Esophagus muscularis mucosa (tissue), 4 donors: ENCODE measurements around the gene THSD4.

Source experiments
- EP300 ChIP-seq: sonication (generic); formaldehyde crosslinking; IDR thresholded peaks from one replicate; pipeline ENCODE4 v1.6.1; 2017; ENCODE audit warnings: antibody characterized with exemption
- POLR2A ChIP-seq: fragments of 450-650 bp; IDR thresholded peaks from one replicate; pipeline ENCODE4 v1.6.1; 2017; ENCODE audit warnings: antibody characterized with exemption, moderate library complexity, mild to moderate bottlenecking, low read depth
- POLR2AphosphoS5 ChIP-seq, 2 donors: sonication (generic); formaldehyde crosslinking; IDR thresholded peaks; one replicate each; pipeline ENCODE4 v1.6.1; 2017; ENCODE audit warnings: antibody characterized with exemption in 2 of 2
- TF ChIP-seq, protein P1 (sequence below), 3 experiments: fragments of 200-600 bp in 2 of 3; fragments of 450-650 bp in 1 of 3; sonication (generic) in 2 of 3; IDR thresholded peaks; one replicate each; pipeline ENCODE4 v1.5.1; 2017 to 2019; ENCODE audit warnings: antibody characterized with exemption in 3 of 3, mild to moderate bottlenecking in 2 of 3, moderate library complexity in 1 of 3

DNA sequence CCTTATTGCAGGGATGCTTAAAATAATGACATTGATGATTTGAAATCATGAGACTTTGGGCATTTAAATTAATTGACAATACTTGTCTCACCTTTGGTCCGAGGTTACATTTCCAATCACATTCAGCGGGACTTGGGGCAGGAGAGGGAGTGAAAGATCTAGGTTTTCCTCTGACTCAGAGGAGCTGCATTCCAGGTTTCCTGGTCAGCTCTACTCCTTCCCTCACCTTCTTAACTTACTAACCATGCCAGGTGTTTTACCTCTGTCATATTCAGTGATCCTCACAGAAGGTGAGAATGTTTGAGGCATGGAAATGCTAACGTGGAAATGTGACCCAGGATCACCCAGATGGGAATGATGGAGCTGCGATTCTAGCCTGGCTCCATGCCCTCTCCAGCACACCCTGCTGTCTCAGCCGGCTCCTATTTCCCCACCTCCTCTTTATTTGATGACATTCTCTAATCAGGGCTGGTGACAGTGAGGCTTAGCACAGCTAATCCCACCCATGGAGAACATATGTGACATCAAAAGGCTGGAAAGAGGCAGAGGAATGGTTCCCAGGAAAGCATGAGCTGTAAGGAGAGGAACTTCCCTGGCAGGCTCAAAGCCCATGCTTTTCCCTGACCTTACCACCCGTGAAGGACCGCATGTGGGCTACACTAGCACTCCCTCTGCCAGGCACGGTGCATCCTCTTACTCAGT is 38.7 kb downstream of the THSD4 start:
- TF ChIP-seq, protein P1, sequence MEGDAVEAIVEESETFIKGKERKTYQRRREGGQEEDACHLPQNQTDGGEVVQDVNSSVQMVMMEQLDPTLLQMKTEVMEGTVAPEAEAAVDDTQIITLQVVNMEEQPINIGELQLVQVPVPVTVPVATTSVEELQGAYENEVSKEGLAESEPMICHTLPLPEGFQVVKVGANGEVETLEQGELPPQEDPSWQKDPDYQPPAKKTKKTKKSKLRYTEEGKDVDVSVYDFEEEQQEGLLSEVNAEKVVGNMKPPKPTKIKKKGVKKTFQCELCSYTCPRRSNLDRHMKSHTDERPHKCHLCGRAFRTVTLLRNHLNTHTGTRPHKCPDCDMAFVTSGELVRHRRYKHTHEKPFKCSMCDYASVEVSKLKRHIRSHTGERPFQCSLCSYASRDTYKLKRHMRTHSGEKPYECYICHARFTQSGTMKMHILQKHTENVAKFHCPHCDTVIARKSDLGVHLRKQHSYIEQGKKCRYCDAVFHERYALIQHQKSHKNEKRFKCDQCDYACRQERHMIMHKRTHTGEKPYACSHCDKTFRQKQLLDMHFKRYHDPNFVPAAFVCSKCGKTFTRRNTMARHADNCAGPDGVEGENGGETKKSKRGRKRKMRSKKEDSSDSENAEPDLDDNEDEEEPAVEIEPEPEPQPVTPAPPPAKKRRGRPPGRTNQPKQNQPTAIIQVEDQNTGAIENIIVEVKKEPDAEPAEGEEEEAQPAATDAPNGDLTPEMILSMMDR (IDR thresholded peaks at IDR 0.05), result no peak
- TF ChIP-seq POLR2A, result no peak
- no peak for TF ChIP-seq EP300
- TF ChIP-seq POLR2AphosphoS5 (IDR thresholded peaks at IDR 0.05), result no peak
